Liver (tissue), 9 donors: ENCODE measurements around the gene COPS8. TPM values are rescaled to one million over a fixed set of nuclear protein-coding genes. Genes with fewer than 3 reads are reported as not detected.

Experiments
- DNase-seq: peaks from one replicate; pipeline ENCODE4 v3.0.0-alpha.2; 2017; ENCODE audit warnings: low spot score
- H3K27ac ChIP-seq, 2 donors: one replicate each; pipeline ENCODE4 v1.7.0; 2013; ENCODE audit warnings: inconsistent platforms in 2 of 2, low read length in 2 of 2, control low read depth in 1 of 2, low read depth in 1 of 2, mild to moderate bottlenecking in 1 of 2
- H3K27me3 ChIP-seq, 4 donors: one replicate each; pipeline versions ENCODE4 v1.6.1 to v1.7.0; 2013; ENCODE audit warnings: low read length in 3 of 4, inconsistent platforms in 1 of 4, mild to moderate bottlenecking in 1 of 4, moderate library complexity in 1 of 4; ENCODE audit not compliant: control insufficient read depth in 4 of 4, insufficient read depth in 4 of 4
- H3K36me3 ChIP-seq, 4 donors: one replicate each; pipeline versions ENCODE4 v1.6.1 to v1.7.0; 2013; ENCODE audit warnings: low read length in 3 of 4, mild to moderate bottlenecking in 3 of 4, low read depth in 1 of 4, moderate library complexity in 1 of 4; ENCODE audit not compliant: control insufficient read depth in 4 of 4, insufficient read depth in 3 of 4
- H3K4me1 ChIP-seq, 4 donors: one replicate each; pipeline versions ENCODE4 v1.6.1 to v1.7.0; 2013; ENCODE audit warnings: low read length in 3 of 4, mild to moderate bottlenecking in 3 of 4, moderate library complexity in 1 of 4; ENCODE audit not compliant: control insufficient read depth in 4 of 4, insufficient read depth in 4 of 4
- H3K4me3 ChIP-seq, 3 donors: one replicate each; pipeline versions ENCODE4 v1.6.1 to v1.7.0; 2013; ENCODE audit warnings: low read length in 3 of 3, control low read depth in 1 of 3, low read depth in 1 of 3, mild to moderate bottlenecking in 1 of 3
- H3K9ac ChIP-seq, 2 donors: one replicate each; pipeline ENCODE4 v1.7.0; 2013; ENCODE audit warnings: low read length in 2 of 2, mild to moderate bottlenecking in 2 of 2, moderate library complexity in 2 of 2, control low read depth in 1 of 2, low read depth in 1 of 2
- H3K9me3 ChIP-seq, 4 donors: one replicate each; pipeline versions ENCODE4 v1.6.1 to v1.7.0; 2013; ENCODE audit warnings: low read length in 3 of 4; ENCODE audit not compliant: control insufficient read depth in 4 of 4
- EGR1 ChIP-seq, 2 donors: IDR thresholded peaks; 2 replicates each; pipeline ENCODE4 v1.6.1; 2016 to 2018; ENCODE audit warnings: antibody characterized with exemption in 2 of 2, low read depth in 2 of 2
- FOXA1 ChIP-seq: IDR thresholded peaks from 2 replicates; pipeline ENCODE4 v1.6.1; 2016; ENCODE audit warnings: antibody characterized with exemption
- FOXA2 ChIP-seq: IDR thresholded peaks from 2 replicates; pipeline ENCODE4 v1.6.1; 2016; ENCODE audit warnings: antibody characterized with exemption
- GABPA ChIP-seq, 2 donors: IDR thresholded peaks in 1 of 2; conservative IDR thresholded peaks in 1 of 2; 2 replicates each; pipeline ENCODE4 v1.6.1; 2016; ENCODE audit warnings: antibody characterized with exemption in 2 of 2, mild to moderate bottlenecking in 1 of 2, moderate library complexity in 1 of 2
- HNF4A ChIP-seq, 2 donors: conservative IDR thresholded peaks; 2 replicates each; pipeline ENCODE4 v1.6.1; 2016; ENCODE audit warnings: antibody characterized with exemption in 2 of 2, mild to moderate bottlenecking in 2 of 2
- HNF4G ChIP-seq: IDR thresholded peaks from 2 replicates; pipeline ENCODE4 v1.6.1; 2016; ENCODE audit warnings: antibody characterized with exemption
- JUND ChIP-seq, 2 donors: IDR thresholded peaks; 2 replicates each; pipeline ENCODE4 v1.6.1; 2016; ENCODE audit warnings: antibody characterized with exemption in 2 of 2
- NR2F2 ChIP-seq: IDR thresholded peaks from 2 replicates; pipeline ENCODE4 v1.6.1; 2016; ENCODE audit warnings: antibody characterized with exemption
- RAD21 ChIP-seq, 2 donors: IDR thresholded peaks; 2 replicates each; pipeline ENCODE4 v1.6.1; 2016; ENCODE audit warnings: antibody characterized with exemption in 2 of 2, mild to moderate bottlenecking in 2 of 2
- RXRA ChIP-seq, 2 donors: IDR thresholded peaks; 2 replicates each; pipeline ENCODE4 v1.6.1; 2017 to 2018; ENCODE audit warnings: antibody characterized with exemption in 2 of 2, mild to moderate bottlenecking in 1 of 2
- SP1 ChIP-seq: IDR thresholded peaks from 2 replicates; pipeline ENCODE4 v1.6.1; 2018; ENCODE audit warnings: antibody characterized with exemption, mild to moderate bottlenecking
- TAF1 ChIP-seq: conservative IDR thresholded peaks from 2 replicates; pipeline ENCODE4 v1.6.1; 2016; ENCODE audit warnings: antibody characterized with exemption, mild to moderate bottlenecking
- YY1 ChIP-seq: IDR thresholded peaks from 2 replicates; pipeline ENCODE4 v1.6.1; 2016; ENCODE audit warnings: antibody characterized with exemption, mild to moderate bottlenecking
- WGBS: extraction: QIAGEN DNeasy Blood & Tissue Kit; methylation state at CpG from one replicate; pipeline ENCODE4 v1.1.7; 2013; 5-methylcytosine and 5-hydroxymethylcytosine counted together
- polyA plus RNA-seq, 2 donors: library from polyadenylated mRNA; stranded (reverse) in 1 of 2; unstranded in 1 of 2; fragments of 200-250 nt in 1 of 2; fragments of >200 nt in 1 of 2; fragmentation: Nextera tagmentation in 1 of 2; extraction: Ambion mirVana in 1 of 2; gene quantifications; one replicate each; pipeline versions ENCODE4 v1.2.1 to v1.2.3, GENCODE V29; 2013 to 2015
- total RNA-seq, 2 donors: library from RNA; depleted of rRNA; stranded (reverse); fragments of >200 nt; gene quantifications; one replicate each; pipeline ENCODE4 v1.2.3, GENCODE V29; 2014
- TF ChIP-seq, protein P1 (sequence below): IDR thresholded peaks from 2 replicates; pipeline ENCODE4 v1.6.1; 2016; ENCODE audit warnings: antibody characterized with exemption, mild to moderate bottlenecking
- TF ChIP-seq, protein P2 (sequence below): fragments of 150-350 bp; IDR thresholded peaks from 2 replicates; pipeline ENCODE4 v1.5.1; 2017; ENCODE audit warnings: improper control_type of control experiment, low read depth, low read length; ENCODE audit not compliant: missing input control
- TF ChIP-seq, protein P3 (sequence below): IDR thresholded peaks from 2 replicates; pipeline ENCODE4 v1.6.1; 2016; ENCODE audit warnings: antibody characterized with exemption
- TF ChIP-seq, protein P4 (sequence below): IDR thresholded peaks from 2 replicates; pipeline ENCODE4 v1.6.1; 2016; ENCODE audit warnings: antibody characterized with exemption
- donor health status: healthy.
- donor health status: healthy.
- donor health status: healthy.
- donor health status: healthy.
- donor health status: healthy.

The COPS8 gene
- total and polyA plus RNA-seq, 4 donors: 19.1 to 32.9 (median 20.1) TPM

DNA sequence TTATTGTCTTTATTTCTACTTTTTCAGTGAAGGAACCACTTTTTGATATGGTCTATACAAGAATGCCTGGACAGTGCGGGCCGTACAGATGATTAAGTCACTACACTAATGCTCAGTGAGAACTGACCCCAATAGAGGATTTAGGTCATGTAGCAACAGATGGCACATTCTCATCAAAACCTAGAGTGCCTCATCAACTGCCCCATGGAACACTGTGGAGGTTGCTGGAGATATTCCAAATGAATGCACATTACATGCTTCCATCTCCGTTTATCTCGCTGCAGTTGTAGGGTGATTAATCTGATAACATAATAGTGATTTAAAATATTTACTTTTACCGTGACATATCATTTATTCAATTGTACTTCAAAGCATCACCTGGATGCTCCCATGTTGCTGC lies 41.8 kb upstream of the COPS8 start:
- no peak for DNase-seq
- WGBS: 81% methylated on average over 5 of the region's 5 CpGs
- Histone ChIP-seq H3K4me1 (no peaks in the 10 kb centered on the region), H3K27me3 (no peaks in the 10 kb centered on the region), H3K27ac (no peak overlapping the region), H3K4me3 (no peak overlapping the region), H3K36me3 (no peaks in the 10 kb centered on the region), H3K9me3 (peaks cover 0 to 5% (median 1%) of the 10 kb centered on the region in 4 donors), H3K9ac (no peak overlapping the region)
- TF ChIP-seq JUND (IDR thresholded peaks at IDR 0.05) (no peak), YY1 (no peak), EGR1 (IDR thresholded peaks at IDR 0.05; ENCODE audit: low read depth in 2 of 2) (no peak), HNF4G (no peak), TAF1 (no peak), GABPA (IDR thresholded peaks at IDR 0.05 in 1 of 2, conservative IDR thresholded peaks at IDR 0.05 in 1 of 2) (no peak), NR2F2 (no peak), RAD21 (IDR thresholded peaks at IDR 0.05) (no peak), FOXA2 (no peak), FOXA1 (no peak), HNF4A (conservative IDR thresholded peaks at IDR 0.05) (no peak)
- TF ChIP-seq, protein P1, sequence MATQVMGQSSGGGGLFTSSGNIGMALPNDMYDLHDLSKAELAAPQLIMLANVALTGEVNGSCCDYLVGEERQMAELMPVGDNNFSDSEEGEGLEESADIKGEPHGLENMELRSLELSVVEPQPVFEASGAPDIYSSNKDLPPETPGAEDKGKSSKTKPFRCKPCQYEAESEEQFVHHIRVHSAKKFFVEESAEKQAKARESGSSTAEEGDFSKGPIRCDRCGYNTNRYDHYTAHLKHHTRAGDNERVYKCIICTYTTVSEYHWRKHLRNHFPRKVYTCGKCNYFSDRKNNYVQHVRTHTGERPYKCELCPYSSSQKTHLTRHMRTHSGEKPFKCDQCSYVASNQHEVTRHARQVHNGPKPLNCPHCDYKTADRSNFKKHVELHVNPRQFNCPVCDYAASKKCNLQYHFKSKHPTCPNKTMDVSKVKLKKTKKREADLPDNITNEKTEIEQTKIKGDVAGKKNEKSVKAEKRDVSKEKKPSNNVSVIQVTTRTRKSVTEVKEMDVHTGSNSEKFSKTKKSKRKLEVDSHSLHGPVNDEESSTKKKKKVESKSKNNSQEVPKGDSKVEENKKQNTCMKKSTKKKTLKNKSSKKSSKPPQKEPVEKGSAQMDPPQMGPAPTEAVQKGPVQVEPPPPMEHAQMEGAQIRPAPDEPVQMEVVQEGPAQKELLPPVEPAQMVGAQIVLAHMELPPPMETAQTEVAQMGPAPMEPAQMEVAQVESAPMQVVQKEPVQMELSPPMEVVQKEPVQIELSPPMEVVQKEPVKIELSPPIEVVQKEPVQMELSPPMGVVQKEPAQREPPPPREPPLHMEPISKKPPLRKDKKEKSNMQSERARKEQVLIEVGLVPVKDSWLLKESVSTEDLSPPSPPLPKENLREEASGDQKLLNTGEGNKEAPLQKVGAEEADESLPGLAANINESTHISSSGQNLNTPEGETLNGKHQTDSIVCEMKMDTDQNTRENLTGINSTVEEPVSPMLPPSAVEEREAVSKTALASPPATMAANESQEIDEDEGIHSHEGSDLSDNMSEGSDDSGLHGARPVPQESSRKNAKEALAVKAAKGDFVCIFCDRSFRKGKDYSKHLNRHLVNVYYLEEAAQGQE: no peak
- TF ChIP-seq, protein P2, sequence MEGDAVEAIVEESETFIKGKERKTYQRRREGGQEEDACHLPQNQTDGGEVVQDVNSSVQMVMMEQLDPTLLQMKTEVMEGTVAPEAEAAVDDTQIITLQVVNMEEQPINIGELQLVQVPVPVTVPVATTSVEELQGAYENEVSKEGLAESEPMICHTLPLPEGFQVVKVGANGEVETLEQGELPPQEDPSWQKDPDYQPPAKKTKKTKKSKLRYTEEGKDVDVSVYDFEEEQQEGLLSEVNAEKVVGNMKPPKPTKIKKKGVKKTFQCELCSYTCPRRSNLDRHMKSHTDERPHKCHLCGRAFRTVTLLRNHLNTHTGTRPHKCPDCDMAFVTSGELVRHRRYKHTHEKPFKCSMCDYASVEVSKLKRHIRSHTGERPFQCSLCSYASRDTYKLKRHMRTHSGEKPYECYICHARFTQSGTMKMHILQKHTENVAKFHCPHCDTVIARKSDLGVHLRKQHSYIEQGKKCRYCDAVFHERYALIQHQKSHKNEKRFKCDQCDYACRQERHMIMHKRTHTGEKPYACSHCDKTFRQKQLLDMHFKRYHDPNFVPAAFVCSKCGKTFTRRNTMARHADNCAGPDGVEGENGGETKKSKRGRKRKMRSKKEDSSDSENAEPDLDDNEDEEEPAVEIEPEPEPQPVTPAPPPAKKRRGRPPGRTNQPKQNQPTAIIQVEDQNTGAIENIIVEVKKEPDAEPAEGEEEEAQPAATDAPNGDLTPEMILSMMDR: no peak
- TF ChIP-seq, protein P3, sequence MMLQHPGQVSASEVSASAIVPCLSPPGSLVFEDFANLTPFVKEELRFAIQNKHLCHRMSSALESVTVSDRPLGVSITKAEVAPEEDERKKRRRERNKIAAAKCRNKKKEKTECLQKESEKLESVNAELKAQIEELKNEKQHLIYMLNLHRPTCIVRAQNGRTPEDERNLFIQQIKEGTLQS: no peak
- TF ChIP-seq, protein P4, sequence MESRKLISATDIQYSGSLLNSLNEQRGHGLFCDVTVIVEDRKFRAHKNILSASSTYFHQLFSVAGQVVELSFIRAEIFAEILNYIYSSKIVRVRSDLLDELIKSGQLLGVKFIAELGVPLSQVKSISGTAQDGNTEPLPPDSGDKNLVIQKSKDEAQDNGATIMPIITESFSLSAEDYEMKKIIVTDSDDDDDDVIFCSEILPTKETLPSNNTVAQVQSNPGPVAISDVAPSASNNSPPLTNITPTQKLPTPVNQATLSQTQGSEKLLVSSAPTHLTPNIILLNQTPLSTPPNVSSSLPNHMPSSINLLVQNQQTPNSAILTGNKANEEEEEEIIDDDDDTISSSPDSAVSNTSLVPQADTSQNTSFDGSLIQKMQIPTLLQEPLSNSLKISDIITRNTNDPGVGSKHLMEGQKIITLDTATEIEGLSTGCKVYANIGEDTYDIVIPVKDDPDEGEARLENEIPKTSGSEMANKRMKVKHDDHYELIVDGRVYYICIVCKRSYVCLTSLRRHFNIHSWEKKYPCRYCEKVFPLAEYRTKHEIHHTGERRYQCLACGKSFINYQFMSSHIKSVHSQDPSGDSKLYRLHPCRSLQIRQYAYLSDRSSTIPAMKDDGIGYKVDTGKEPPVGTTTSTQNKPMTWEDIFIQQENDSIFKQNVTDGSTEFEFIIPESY: no peak

DNA sequence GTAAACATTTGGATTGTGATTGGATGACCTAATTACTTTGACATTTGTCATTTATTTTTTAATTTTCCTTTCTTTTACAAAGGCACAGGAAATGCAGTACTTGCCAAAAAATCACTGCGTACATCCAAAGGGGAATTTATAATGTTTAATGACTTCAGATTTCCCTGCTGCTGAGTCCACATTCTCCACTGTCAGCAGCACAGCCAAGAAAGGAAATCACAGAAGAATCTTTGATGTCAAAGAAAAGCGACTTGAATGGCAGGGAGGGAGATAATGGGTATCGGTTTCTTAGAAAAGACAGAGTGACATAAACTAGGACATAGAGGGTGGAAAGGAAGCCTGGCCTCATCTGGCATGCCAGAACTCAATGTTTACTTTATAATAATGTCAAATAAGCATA lies 41.4 kb upstream of the COPS8 start:
- H3K36me3 ChIP-seq: no peaks in the 10 kb centered on the region
- H3K27me3 ChIP-seq: no peaks in the 10 kb centered on the region
- no peak overlapping the region for H3K9ac ChIP-seq
- H3K9me3 ChIP-seq: peaks cover 0 to 5% (median 3%) of the 10 kb centered on the region in 4 donors
- WGBS: 69% methylated on average over 3 of the region's 3 CpGs
- DNase-seq: no peak
- H3K4me1 ChIP-seq: no peaks in the 10 kb centered on the region
- no peak overlapping the region for H3K4me3 ChIP-seq
- H3K27ac ChIP-seq: no peak overlapping the region
- TF ChIP-seq, protein P4: no peak
- TF ChIP-seq RXRA (IDR thresholded peaks at IDR 0.05) (no peak), FOXA1 (no peak), SP1 (no peak), NR2F2 (no peak), HNF4G (no peak)
- TF ChIP-seq, protein P2: no peak
- TF ChIP-seq, protein P1: no peak
